ENCODE measurements around the gene MATN1.
"Not testable (repeated sequence)": the region's sequence is repeated elsewhere in the genome, so short reads cannot be mapped to it uniquely, and the experiment has no call there.

The MATN1 gene

DNA sequence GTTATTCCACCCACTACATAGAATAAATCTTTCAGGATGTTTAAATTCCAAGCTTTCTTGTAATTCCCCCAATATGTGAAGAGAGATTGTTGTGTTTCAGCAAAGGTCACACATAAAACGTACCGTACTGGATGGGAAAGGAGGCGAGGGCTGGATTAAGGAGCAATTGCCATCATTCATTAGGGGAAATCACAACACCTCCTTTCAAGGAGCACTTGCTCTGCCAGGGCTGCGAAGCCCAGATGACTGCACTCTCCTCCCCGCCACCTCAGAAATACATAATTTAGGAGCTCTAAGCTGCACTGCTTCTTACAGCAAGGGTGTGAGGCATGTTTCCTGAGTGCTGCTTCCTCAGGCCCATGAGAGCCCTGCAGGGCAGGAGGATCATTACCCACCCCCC, 29.6 kb downstream of the MATN1 start:
- no peak for DNase-seq

DNA sequence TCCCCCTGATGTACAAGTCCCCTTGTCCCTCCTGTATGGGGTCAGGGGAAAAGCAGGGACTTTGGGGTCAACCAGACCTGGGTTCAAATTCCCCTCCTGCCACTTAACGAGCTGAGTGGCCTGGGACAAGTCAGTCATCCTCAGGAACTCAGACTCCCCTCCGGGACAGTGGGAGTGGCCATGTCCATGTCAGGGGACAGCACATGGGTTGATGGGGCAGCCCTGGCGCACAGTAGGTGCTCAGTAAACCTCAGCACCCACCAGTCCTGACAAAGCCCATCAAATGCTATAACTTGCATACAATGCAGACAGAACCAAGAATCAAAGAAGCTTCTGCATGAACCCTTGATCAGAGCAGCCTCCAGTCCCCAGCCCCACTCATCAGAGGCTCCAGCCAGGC, 30.0 kb downstream of the MATN1 start:
- DNase-seq: no peak

DNA sequence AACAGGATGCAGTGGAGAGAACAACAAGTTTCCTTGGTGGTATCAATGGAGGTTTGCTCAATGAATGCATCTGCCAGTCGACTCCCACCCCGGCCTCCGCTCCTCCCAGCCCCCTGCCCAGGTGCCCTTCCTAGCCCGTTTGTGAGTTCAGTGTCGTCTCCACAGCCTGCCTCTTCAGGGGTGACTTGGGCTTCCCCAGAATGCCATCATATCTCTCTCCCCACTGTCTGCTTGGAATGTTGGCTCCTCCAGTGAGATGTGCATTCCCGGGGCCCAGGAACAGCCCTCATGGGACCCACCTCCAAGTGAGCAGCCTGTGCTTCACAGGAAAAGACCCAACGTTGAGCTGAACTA, 30.5 kb downstream of the MATN1 start:
- no peak for DNase-seq

DNA sequence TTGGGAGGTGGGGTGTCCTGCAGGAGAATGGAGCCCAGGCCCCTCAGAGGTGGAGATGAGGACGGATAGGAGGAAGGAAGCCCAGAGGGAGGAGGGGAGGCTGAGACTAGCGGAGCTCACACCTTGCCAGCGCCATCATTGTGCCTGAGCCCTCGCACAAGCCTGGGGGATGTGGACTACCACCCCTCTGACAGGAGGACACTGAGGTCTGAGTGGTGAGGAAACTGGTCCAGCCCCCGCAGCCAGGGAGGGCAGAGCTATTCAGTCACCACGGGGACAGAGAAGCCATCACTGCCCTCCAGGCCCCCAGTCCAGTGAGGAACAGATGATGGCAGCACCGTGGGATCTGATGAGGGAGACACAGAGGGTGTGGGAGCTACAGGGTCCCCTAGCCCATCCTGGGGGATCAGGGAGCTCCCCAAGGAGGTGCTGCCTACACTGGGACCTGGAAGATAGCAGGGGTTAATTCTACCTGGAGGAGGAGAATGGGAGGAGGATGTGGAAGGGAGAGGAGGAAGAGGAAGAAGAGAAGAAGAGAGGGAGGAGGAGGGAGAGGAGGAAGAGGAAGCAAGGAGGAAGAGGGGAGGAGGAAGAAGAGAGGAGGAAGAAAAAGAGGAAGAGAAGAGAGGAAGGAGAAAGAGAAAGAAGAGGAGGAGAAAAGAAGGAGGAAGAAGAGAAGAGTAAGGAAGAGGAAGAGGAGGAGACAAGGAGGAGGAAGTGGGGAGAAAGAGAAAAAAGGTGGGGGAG, 31.0 kb downstream of the MATN1 start:
- DNase-seq: no peak

DNA sequence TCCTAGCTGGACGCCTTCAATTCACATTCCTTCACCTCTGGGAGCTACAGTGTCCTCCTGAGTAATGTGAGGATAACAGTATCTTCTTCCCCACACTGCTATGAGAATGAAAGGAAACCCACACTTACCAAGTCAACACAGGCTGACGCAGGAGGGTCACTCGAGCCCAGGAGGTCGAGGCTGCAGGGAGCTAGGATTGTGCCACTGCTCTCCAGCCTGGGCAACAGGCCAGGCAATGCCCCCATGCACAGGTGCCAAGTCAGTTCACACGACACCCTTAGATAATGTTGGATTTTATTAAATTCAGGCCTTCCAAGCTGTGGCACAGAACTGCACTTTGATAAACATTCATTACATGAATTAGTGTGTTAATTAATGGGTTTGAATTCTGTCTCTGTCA, 31.9 kb downstream of the MATN1 start:
- no peak for DNase-seq

DNA sequence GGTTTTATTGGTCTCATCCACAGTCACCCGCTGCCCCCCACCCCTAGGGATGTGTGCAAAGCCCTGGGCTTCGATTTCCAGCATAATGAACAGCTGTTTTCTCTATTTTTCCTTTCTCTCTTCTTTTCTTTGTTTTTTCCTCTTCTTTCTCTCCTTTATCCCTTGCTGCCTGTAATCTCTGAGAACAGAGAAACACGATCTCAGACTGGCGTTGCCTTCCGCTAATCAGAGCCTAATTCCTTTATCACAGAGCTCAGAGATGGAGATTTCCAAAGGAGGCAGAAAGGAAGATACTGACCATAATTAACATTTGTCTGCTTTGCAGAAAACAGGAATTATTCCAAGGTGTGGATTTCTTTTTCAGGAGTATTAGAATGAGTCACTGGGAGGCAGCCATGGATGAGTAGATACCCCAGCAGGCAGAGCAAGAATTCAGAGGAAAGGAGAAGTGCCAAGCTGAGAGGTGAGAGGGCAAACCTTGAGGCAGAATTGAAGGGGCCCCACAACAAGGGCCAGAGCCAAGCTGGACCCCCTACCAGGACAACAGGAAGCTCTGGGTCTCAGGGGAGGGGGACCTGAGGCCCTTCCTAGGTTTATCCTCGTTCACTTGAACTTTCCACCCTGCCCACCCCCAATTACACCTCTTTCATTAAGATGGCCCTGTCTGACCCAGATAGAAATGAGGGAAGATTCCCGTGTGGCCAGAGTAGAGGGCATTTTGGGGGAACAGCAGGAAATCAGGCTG, 33.3 kb downstream of the MATN1 start:
- DNase-seq: no peak

DNA sequence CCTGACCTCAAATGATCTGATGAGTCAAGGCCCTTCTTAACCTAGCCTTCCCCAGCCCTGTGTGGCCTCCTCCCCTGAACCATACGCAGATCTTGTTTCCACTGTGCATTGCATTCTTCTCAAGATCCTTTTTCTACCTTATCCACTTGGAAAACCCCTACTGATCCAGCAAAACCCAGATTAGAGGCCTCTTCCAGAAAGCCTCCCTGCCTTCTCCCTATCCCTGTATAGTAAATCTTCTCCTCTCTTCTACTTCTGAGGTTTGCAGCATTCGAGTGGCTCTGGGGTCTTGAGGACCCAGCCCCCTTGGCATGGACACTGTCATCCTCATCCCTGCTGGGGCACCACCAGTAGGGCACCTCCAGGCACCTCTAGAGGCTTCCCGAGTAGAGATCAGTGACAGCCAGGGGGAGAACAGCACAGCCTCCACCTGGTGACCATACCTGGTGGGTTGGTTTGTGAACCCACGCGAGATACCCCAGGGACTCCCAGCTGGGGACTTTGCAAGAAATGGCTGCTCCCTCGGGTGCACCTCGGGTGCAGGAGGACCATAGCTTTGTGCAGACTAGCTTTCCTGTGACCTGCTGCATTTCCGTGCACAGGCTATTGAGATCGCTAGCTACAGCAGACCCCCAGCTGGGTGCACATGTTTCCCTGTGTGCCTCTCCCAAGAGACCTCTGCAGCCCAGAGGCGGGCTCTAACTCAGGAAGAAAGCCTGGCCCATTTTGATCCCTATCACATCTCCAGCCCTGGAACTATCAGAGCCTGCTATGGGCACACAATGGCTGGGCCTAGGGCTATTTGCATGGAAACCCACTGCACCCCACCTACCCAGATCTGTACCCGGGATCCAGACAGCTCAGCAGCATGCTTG, 34.2 kb downstream of the MATN1 start:
- DNase-seq: no peak

DNA sequence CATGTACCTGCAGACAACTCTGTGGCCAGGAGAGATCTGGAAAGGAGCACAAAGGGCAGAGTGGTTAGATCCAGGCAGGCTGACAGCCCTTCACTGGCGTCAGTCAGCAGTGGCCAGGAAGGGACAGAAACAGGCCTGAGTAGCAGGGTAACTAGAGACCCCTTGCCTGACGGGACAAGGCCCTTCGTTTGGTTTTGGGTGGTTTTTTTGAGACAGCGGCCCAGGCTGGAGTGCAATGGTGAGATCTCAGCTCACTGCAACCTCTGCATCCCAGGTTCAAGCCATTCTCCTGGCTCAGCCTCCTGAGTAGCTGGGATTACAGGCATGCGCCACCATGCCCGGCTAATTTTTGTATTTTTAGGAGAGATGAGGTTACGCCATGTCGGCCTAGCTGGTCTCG, 34.9 kb downstream of the MATN1 start:
- DNase-seq: not testable (repeated sequence)

DNA sequence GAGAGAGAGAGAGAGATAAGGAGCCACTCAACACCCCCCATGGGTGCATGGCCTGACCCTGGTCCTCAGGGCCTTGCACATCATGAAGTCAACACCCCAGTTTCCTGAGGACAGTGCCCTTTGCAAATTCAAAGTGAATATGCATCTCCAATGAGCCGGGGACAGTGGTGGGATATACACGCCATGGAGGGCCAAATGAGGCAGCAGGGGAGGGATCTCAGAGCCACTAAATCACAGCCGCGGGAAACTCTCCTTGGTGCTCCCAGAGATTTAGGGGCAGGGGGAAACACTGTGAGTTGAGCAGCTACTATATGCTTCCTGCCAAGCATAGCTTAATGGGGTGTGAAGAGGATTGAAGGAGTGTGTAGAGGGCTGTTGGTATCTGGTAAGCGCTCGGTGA, 35.5 kb downstream of the MATN1 start:
- DNase-seq: no peak

DNA sequence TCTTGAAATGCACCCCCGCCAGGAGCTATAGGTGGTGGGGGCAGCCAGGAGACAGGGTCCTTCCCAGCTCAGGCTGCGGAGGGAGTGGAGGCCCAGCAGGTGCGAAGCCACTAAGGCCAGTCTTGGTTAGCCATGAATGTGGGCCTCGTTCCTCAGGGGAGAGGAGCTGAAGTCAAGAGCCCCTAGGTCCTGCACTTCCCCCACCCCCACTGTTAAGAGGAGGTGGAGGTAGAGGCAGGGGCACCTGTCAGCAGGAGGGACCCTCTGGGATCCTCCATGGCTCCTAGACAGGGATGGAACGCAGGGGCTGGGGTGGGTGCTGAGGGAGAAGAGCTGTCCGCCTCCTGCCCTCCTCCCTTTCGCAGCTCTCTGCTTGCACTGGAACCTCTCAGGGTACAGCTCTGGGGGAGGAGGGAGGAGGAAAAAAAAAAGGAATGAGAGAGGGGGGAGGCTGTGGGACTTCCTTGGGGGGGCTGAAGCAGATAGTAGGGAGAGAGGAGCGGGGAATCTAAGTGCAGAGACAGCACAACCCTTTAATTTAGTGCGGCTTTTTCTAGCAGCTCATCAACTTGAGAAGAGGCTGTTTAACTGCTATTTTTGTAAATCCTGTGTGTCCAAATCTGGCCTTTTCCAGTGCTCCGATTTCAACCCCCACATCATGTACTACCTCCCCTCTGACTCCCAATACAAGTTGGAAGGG, 37.0 kb downstream of the MATN1 start:
- no peak for DNase-seq

DNA sequence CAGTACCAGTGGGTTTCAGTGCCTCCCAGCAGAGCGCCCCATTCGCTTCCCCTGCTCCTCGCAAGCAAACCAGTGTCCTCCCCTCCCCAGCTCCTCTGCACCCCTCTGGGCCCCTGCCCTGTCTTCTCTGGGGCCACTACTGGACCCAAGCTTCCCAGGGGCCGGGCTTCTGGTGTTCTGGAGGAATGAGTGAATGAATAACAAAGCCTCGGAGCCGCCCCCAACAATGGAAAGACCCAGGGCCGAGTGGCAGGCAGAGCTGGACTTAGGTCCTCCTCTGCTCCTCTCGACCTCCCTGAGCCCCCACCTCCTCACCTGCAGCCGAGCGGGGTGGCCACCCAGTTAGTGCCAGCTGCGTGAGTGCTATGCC, 37.6 kb downstream of the MATN1 start:
- DNase-seq: no peak

DNA sequence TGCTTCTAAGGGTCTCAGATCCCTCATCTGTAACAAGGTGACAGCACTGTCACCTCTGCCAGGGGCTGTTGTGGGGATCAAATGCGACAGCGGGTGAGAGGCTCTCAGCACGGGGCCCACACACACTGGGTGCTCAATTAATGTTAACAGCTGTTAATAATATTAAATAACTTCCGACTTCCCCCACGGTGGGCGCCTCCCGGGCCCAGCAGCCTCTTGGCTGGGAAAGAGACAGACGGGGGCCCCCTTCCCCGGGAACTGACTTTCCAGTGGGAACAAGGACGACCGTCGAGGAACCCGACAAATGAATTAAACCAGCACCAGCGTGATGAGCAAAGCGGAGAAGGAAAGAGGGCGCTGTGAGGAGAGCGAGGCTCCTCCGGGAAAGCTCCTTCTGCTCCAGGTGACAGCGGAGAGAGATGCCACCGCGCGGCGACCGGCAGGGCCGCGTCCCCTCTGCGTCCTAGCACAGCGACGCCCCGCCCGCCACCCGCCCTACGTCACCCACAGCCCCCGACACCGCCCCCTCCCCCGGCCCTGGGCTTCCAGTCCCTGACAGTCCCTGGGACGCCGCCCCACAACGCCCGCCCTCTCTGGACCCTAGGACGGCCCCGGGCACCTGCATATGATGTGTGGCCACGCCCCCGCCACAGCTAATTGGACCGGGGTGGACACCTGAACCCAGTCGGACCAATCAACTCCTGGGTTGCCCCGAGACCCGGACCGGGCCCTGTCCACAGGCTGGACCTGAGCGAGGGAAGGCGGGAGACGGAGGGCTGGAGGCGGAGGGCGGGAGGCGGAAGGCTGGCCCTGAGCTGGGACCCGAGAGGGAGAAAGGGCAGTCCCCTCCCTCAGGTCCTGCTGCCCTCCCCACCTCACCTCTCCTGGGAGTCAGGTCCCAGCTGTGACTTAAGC, 38.2 kb downstream of the MATN1 start:
- DNase-seq: peak; percentile 17

DNA sequence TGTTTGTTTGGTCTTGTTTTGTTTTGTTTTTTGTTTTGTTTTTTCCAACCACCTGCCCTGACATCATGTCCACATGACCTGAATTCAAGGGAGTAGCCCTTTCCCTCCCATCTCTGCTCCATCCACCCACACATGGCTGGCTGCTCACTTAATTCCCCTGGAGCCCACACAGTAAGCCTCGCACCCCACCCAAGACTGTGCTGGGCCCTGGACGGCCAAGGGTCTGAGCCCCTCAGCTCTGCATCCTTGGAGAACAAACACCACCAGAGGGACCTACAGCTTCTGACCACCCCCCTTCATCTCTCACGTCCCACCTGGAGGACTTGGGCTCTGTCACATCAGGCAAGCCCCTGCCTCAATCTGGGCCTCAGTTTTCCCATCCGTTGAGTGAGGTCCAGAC, 39.1 kb downstream of the MATN1 start:
- no peak for DNase-seq

DNA sequence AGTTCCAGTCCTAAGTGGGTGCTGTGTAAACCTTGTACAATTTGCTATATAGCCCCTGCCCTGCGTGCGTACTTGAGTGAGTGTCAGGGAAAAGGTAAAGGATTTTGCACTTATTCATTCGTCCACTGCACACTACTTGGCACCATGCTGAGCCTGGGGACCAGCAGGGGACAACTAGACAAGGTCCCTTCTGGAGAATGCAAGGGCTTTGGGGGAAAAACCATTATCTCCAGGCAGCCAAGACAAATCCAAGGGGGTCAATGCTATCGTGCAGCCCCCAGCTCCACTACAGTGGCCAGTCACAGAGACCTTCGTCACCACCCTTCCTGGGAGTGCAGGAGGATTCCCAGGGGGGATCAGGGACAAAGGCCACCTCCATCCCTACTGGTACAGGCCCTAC, 39.7 kb downstream of the MATN1 start:
- DNase-seq: no peak

DNA sequence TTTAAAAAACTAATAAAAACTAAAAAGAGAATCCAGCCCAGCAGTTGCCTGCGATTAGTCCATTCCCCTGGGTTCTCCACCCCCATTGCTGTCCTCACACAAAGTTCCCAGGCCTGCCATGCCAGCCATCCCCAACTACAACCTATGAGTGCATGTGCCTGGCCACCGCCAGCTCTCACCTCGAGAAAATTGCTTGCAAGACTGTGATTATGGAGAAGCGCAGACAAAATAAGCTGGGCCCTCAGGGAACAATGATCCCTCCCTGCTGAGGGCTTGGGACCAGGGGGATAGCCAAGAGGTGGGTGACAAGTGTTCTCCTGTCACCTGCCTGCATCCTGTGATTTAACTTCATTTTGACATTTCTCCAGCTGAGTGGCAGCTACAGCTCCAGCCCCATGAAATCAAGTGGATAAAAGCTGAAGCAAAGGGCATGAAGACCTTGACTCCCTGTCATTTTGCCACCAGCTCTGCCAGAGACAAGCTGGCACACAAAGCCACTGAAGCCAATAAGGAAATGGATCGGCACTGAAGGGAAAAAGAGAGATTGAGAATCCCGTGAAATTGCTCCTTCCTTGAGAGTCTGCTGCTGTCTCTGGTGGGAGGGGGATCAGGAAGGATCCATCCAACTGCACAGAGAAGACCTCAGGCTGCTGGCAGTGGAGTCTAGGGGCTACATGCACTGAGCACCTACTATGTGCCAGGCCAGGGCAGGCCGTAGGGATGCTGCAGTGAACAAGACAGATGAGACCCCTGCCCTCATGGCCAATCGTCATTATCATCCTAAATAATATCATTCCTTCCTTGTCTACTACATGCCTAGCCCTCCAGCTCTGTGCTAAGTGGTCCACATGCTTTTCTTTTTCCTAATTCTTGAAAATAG, 40.7 kb downstream of the MATN1 start:
- no peak for DNase-seq

DNA sequence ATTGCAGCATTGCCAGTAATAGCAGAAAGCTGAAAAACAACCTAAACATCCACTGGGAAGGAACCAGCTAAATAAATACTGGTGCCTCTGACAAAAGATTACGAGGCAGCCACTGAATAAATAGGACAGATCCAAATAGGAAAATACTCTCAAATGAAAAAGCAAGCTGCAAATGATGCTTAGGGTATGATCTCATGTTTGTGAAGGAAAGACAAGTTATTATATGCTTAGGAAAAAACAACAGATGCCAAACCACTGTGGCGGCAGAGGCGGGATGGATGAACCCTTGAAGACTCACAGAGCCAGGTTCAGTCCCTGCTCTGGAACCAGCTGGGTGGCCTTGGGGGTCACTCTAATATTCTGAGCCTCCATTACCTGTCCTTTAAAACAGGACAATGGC, 41.6 kb downstream of the MATN1 start:
- no peak for DNase-seq

DNA sequence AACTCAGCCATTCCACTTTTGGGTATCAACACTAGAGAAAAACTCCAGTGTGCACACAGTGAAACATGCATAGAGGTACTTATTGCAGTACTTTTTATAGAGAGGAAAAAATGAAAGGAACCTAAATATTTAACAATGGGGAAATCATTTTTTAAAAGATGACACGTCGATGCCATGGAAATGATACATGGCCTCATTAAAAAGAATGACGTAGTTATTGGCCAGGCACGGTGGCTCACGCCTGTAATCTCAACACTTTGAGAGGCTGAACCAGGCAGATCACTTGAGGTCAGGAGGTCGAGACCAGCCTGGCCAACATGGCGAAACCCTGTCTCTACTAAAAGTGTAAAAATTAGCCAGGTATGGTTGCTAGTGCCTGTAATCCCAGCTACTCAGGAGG, 42.5 kb downstream of the MATN1 start:
- no peak for DNase-seq

DNA sequence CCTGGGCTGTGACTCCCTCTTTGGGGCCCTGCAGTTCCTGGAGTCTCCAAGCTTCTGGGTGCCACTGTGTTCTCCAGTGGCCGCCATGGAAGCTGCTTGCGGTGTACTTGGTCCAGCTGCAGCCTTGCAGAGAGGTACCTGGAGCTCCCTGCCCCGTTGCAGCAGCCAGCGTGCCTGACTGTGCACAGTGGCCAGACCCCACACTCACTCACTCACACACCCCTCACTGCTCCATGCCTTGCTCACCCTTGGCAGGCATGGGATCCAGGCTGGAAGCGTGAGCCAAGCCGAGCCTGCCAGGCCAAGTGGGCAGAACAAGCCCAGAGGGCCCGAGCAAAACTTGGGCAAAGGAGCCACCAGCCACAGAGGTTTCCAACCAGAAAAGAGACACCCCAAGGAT, 43.0 kb downstream of the MATN1 start:
- no peak for DNase-seq

DNA sequence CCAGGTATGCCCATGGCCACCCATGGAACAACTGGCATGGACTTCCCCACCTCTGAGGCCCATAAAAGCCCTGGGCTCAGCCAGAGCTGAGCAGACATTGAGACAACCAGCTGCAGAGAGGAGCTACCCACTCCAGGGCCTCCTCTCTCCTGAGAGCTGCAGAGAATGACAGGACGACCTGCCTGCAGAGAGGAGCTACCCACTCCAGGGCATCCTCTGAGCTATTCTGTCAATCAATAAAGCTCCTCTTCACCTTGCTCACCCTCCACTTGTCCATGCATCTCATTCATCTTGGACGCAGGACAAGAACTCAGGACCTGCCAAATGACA, 43.4 kb downstream of the MATN1 start:
- no peak for DNase-seq

DNA sequence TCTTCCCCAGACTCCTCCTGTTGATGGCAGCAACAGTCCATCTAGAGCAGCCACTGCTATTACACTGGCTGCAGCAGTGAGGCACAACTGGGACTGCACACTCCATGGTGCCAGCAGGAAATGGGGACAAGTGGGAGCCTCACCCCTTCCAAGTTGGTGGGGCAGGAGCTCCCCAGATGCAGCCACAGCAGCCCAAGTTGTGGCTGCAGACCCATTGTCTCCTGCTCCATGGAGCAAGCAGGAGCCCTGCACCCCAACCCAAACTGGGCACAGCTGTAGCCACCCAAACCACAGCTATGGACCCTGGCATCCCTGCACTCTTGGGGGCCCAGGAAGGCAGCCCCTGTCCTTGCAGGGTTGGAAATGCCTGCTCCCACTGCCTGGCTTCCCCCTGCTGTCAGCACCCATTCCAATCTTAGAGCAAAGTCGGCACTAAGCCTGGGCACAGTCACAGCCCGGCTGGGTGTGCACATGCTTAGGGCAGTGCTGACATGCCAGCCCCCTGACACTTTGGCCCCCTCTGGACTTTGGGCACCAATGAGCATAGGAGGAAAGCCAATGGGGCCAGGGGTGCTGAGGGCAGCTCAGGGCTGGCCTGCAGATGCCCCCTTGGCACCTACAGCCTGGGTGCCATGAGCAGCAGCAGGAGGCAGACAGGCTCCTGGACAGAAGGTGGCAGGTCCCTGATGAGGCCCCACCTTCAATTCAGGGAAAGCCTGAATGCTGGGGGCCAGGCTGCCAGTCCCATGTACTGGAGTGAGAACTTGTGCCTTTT, 44.0 kb downstream of the MATN1 start:
- no peak for DNase-seq

All from activated gamma-delta T cell treated with Interleukin-2 at 50 U/mL for 16 hours (primary cell).